ENCODE data around the gene ZNF862. TPM values are rescaled to one million over a fixed set of nuclear protein-coding genes. Genes with fewer than 3 reads are reported as not detected.

ZNF862 gene
- total and polyA plus RNA-seq, 2 of the 13 experiments (the other 11 are each of a cell fraction or from before 2014, with no cell fraction given) = 0.89 to 2.0 TPM

DNA sequence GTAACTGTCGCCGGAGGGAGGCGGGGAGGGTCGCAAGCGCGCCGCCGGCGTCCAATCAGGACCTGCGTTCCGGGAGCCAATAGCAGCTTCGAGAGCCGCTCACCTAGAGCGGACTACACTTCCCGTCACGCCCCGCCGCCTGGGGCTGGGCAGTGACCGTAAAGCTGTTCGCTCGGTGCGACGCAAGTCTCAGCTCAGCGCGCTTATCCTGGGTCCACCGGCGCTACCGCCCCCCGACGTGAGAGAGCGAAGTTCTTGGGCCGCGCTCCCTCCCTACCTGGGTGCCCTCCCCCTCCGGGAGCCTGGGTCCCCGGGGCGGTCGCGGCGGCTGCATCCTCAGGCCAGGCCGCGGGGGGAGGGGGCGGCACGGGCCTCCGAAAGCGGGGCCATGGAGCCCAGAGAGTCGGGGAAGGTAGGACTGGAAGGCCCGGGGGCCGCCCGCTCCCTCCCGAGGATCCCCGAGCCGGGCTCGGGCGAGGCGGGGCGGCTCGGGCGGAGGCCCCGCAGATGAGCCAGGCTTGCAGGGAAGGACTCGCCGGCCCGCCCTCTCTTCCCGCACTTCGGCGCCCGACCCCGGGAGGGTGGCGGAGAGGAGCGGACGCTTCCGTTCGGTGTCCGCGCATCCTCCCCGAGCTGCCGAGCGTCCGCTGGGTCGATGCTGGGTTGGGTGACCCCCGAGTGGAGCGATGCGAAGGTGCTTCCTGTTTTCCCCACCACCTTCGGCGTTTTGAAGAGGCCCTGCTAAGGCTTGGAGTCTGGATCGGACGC lies at the start of gene ZNF862 (continued):
- TF ChIP-seq, protein P1, sequence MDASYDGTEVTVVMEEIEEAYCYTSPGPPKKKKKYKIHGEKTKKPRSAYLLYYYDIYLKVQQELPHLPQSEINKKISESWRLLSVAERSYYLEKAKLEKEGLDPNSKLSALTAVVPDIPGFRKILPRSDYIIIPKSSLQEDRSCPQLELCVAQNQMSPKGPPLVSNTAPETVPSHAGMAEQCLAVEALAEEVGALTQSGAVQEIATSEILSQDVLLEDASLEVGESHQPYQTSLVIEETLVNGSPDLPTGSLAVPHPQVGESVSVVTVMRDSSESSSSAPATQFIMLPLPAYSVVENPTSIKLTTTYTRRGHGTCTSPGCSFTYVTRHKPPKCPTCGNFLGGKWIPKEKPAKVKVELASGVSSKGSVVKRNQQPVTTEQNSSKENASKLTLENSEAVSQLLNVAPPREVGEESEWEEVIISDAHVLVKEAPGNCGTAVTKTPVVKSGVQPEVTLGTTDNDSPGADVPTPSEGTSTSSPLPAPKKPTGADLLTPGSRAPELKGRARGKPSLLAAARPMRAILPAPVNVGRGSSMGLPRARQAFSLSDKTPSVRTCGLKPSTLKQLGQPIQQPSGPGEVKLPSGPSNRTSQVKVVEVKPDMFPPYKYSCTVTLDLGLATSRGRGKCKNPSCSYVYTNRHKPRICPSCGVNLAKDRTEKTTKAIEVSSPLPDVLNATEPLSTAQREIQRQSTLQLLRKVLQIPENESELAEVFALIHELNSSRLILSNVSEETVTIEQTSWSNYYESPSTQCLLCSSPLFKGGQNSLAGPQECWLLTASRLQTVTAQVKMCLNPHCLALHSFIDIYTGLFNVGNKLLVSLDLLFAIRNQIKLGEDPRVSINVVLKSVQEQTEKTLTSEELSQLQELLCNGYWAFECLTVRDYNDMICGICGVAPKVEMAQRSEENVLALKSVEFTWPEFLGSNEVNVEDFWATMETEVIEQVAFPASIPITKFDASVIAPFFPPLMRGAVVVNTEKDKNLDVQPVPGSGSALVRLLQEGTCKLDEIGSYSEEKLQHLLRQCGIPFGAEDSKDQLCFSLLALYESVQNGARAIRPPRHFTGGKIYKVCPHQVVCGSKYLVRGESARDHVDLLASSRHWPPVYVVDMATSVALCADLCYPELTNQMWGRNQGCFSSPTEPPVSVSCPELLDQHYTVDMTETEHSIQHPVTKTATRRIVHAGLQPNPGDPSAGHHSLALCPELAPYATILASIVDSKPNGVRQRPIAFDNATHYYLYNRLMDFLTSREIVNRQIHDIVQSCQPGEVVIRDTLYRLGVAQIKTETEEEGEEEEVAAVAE (CRISPR knock-in tag; IDR thresholded peaks at IDR 0.05; ENCODE audit: borderline replicate concordance) = peak; percentile 98
- TF ChIP-seq NCOA1 (CRISPR knock-in tag; IDR thresholded peaks at IDR 0.05) (peak; percentile 88; the same call in 1 of the 2 replicates), TBX2 (CRISPR knock-in tag; IDR thresholded peaks at IDR 0.05; ENCODE audit: borderline replicate concordance) (peak; percentile 82), DNMT1 (CRISPR knock-in tag; IDR thresholded peaks at IDR 0.05) (peak; percentile 21; the same call in 1 of the 2 replicates), PRMT3 (CRISPR knock-in tag; IDR thresholded peaks at IDR 0.05; ENCODE audit: borderline replicate concordance, low read depth) (peak; percentile 73; the same call in 1 of the 2 replicates), NR2F2 (IDR thresholded peaks at IDR 0.05; ENCODE audit: borderline replicate concordance, low read depth) (no peak), KDM3A (CRISPR knock-in tag; IDR thresholded peaks at IDR 0.05; ENCODE audit: low read depth) (peak; percentile 67; the same call in 1 of the 2 replicates), ZNF331 (CRISPR knock-in tag; IDR thresholded peaks at IDR 0.05) (peak; percentile 66; the same call in 1 of the 2 replicates), SUZ12 (IDR thresholded peaks at IDR 0.05; ENCODE audit: low read depth, low read length) (peak; percentile 66), ZNF10 (CRISPR knock-in tag; IDR thresholded peaks at IDR 0.05; ENCODE audit: borderline replicate concordance, low read depth) (no peak), ASH2L (IDR thresholded peaks at IDR 0.05; ENCODE audit: insufficient read length, low read depth, low read length) (peak; percentile 80), ZNF343 (CRISPR knock-in tag; IDR thresholded peaks at IDR 0.05) (no peak), ZNF562 (CRISPR knock-in tag; IDR thresholded peaks at IDR 0.05; ENCODE audit: borderline replicate concordance) (no peak), NFE2L2 (IDR thresholded peaks at IDR 0.05; ENCODE audit: low read length) (no peak), RFXANK (CRISPR knock-in tag; IDR thresholded peaks at IDR 0.05) (peak; percentile 31; the same call in 1 of the 2 replicates), ZNF326 (CRISPR knock-in tag; IDR thresholded peaks at IDR 0.05; ENCODE audit: borderline replicate concordance) (no peak), MTA3 (CRISPR knock-in tag; IDR thresholded peaks at IDR 0.05) (no peak), JUNB (CRISPR knock-in tag; IDR thresholded peaks at IDR 0.05; ENCODE audit: borderline replicate concordance) (no peak)
- TF ChIP-seq, protein P2, sequence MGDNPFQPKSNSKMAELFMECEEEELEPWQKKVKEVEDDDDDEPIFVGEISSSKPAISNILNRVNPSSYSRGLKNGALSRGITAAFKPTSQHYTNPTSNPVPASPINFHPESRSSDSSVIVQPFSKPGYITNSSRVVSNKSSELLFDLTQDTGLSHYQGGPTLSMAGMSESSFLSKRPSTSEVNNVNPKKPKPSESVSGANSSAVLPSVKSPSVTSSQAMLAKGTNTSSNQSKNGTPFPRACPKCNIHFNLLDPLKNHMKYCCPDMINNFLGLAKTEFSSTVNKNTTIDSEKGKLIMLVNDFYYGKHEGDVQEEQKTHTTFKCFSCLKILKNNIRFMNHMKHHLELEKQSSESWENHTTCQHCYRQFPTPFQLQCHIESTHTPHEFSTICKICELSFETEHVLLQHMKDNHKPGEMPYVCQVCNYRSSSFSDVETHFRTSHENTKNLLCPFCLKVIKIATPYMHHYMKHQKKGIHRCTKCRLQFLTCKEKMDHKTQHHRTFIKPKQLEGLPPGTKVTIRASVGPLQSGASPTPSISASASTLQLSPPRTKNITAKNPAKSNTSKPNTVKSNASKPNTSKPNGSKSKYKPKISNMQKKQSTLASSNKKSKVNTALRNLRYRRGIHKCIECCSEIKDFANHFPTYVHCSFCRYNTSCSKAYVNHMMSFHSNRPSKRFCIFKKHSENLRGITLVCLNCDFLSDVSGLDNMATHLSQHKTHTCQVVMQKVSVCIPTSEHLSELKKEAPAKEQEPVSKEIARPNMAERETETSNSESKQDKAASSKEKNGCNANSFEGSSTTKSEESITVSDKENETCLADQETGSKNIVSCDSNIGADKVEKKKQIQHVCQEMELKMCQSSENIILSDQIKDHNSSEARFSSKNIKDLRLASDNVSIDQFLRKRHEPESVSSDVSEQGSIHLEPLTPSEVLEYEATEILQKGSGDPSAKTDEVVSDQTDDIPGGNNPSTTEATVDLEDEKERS (CRISPR knock-in tag; IDR thresholded peaks at IDR 0.05) = no peak
- TF ChIP-seq, protein P3, sequence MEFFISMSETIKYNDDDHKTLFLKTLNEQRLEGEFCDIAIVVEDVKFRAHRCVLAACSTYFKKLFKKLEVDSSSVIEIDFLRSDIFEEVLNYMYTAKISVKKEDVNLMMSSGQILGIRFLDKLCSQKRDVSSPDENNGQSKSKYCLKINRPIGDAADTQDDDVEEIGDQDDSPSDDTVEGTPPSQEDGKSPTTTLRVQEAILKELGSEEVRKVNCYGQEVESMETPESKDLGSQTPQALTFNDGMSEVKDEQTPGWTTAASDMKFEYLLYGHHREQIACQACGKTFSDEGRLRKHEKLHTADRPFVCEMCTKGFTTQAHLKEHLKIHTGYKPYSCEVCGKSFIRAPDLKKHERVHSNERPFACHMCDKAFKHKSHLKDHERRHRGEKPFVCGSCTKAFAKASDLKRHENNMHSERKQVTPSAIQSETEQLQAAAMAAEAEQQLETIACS (CRISPR knock-in tag; IDR thresholded peaks at IDR 0.05) = no peak
